CD8-positive, alpha-beta memory T cell (primary cell): ENCODE results near the gene RAB6B. TPM values are rescaled to one million over a fixed set of nuclear protein-coding genes. Genes with fewer than 3 reads are reported as not detected.

Source experiments
- CTCF ChIA-PET: fragments of 350-600 bp; sonication (Branson Sonifier 250); formaldehyde crosslinking; loops from one replicate; lab custom pipeline; 2021; ENCODE audit warnings: antibody characterized with exemption; lab: Charles Lee
- POLR2A ChIA-PET: fragments of 350-600 bp; sonication (Branson Sonifier 250); formaldehyde crosslinking; loops from one replicate; lab custom pipeline; 2021; ENCODE audit warnings: antibody characterized with exemption; lab: Charles Lee
- DNase-seq, 5 donors: peaks; one replicate each; pipeline versions ENCODE4 v3.0.0 to v3.0.0-alpha.2; 2020 to 2022; ENCODE audit warnings: mixed read lengths in 1 of 5
- H3K27ac ChIP-seq: one replicate; pipeline ENCODE4 v1.7.0; 2013; ENCODE audit warnings: low read depth, mild to moderate bottlenecking, low read length, moderate library complexity
- H3K27me3 ChIP-seq: 2 replicates; pipeline ENCODE4 v1.7.0; 2013; ENCODE audit warnings: low read length, mild to moderate bottlenecking; ENCODE audit not compliant: insufficient read depth, poor library complexity, severe bottlenecking
- H3K36me3 ChIP-seq: 2 replicates; pipeline ENCODE4 v1.7.0; 2013; ENCODE audit warnings: mild to moderate bottlenecking, low read length, moderate library complexity; ENCODE audit not compliant: insufficient read depth
- H3K4me1 ChIP-seq: 2 replicates; pipeline ENCODE4 v1.7.0; 2013; ENCODE audit warnings: mild to moderate bottlenecking, low read length, moderate library complexity; ENCODE audit not compliant: insufficient read depth
- H3K4me3 ChIP-seq: 2 replicates; pipeline ENCODE4 v1.7.0; 2013; ENCODE audit warnings: mild to moderate bottlenecking, low read length
- H3K9me3 ChIP-seq: 2 replicates; pipeline ENCODE4 v1.7.0; 2013; ENCODE audit warnings: mild to moderate bottlenecking, low read length
- H3K27ac Mint-ChIP-seq, 8 donors: one replicate each; pipeline ENCODE4 v1.8.0; 2020 to 2021; ENCODE audit warnings: mixed read lengths in 8 of 8, mild to moderate bottlenecking in 6 of 8, inconsistent platforms in 3 of 8, moderate library complexity in 3 of 8
- H3K27me3 Mint-ChIP-seq, 2 donors: one replicate each; pipeline ENCODE4 v1.8.0; 2020 to 2021; ENCODE audit warnings: mixed read lengths in 2 of 2, mild to moderate bottlenecking in 1 of 2, moderate library complexity in 1 of 2
- H3K36me3 Mint-ChIP-seq, 3 donors: one replicate each; pipeline ENCODE4 v1.8.0; 2020 to 2021; ENCODE audit warnings: mixed read lengths in 3 of 3, inconsistent platforms in 1 of 3, mild to moderate bottlenecking in 1 of 3
- H3K4me1 Mint-ChIP-seq, 3 donors: one replicate each; pipeline ENCODE4 v1.8.0; 2020 to 2021; ENCODE audit warnings: mixed read lengths in 3 of 3, inconsistent platforms in 1 of 3, mild to moderate bottlenecking in 1 of 3
- H3K4me3 Mint-ChIP-seq, 7 donors: one replicate each; pipeline ENCODE4 v1.8.0; 2020 to 2021; ENCODE audit warnings: mixed read lengths in 7 of 7, mild to moderate bottlenecking in 6 of 7, moderate library complexity in 4 of 7, inconsistent platforms in 2 of 7
- H3K9me3 Mint-ChIP-seq, 5 donors: one replicate each; pipeline ENCODE4 v1.8.0; 2020 to 2022; ENCODE audit warnings: mixed read lengths in 5 of 5, mild to moderate bottlenecking in 3 of 5, moderate library complexity in 2 of 5, inconsistent platforms in 1 of 5
- polyA plus RNA-seq: library from polyadenylated mRNA; unstranded; fragments of 300-500 nt; fragmentation: Illumina TruSeq; gene quantifications from one replicate; pipeline ENCODE4 v1.2.3, GENCODE V29; 2021
- total RNA-seq, 2 experiments: library from RNA; stranded (reverse); gene quantifications; one replicate each; pipeline ENCODE4 v1.2.3, GENCODE V29; 2021

RAB6B gene
- total and polyA plus RNA-seq, 3 experiments from 2014 or later, result 0.24 to 1.7 (median 0.73) TPM

DNA sequence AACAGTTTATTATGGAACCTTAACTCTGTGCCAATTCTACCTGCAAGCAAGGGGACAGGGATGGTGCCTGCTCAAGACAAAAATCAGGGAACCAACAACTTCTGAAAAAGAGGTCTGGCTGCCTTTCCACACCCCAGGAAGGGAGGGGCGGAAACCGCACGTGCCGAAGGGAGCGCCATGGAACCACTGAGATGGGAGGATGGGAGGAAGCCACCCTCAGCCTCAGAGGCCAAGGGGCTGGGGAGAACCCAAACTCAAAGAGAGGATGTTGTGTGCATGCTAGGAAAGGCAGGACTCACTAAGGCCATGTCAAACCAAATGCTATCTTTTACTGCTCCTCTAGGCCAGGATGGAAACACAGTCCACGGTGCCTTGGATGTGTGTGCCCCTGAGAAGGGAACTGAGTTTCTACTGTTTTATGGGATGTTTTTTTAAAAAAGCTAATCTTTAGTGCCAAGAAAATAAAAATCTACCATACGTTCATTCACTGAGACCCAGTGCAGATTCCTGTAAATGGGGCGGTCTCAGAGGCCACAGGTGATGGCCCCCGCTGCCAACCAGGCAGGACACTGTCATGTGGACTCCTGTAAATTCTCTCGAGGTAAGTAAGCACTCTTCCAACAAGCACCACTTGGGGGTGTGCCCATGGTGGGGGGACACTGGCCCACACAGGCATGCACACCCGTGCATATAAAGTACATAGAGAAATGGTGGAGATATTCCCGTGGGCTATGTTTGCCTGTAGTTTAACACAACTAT lies 69.5 kb downstream of the RAB6B start:
- ChIA-PET CTCF (no interaction called here), POLR2A (no interaction called here)
- peaks cover 14% of the 10 kb centered on the region for H3K36me3 ChIP-seq
- peaks cover 0 to 1% (median 0%) of the 10 kb centered on the region in 3 donors for H3K4me1 Mint-ChIP-seq
- H3K4me3 ChIP-seq, result no peak overlapping the region
- peak overlapping the region in 2 of 8 donors; percentile 56 to 71 for H3K27ac Mint-ChIP-seq
- no peaks in the 10 kb centered on the region for H3K9me3 Mint-ChIP-seq
- no peak overlapping the region for H3K4me3 Mint-ChIP-seq
- H3K9me3 ChIP-seq, result no peaks in the 10 kb centered on the region
- no peak overlapping the region for H3K27ac ChIP-seq
- H3K27me3 ChIP-seq, result no peaks in the 10 kb centered on the region
- peaks cover 6 to 56% (median 28%) of the 10 kb centered on the region in 3 donors for H3K36me3 Mint-ChIP-seq
- no peak for DNase-seq
- H3K27me3 Mint-ChIP-seq, result no peaks in the 10 kb centered on the region
- H3K4me1 ChIP-seq, result no peaks in the 10 kb centered on the region

DNA sequence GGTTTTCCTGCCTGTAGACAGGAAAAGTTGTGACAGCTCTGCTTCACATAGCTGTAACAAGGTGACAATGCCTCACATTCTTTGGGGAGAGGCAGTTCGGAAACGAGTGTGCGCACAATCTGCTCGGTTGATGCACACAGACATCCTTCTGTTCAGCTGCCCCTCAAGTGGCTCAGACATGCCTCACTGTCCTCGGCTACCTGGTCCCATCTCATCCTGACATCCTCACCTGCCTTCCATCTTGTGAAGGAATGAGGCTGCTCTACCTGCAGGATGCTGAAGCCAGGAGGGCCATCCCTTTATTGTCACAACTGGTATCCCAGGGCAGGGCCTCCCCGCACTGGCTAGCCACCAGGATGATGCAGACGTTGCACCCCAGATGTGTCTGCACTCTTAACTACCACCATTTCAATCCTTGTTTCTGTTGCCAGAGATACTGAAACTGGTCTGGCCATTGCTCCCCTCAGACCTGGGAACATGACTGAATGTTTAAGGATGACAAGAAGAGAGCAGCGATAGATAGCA lies 70.7 kb downstream of the RAB6B start:
- DNase-seq, result no peak
- no peak overlapping the region for H3K4me3 Mint-ChIP-seq
- no peaks in the 10 kb centered on the region for H3K9me3 Mint-ChIP-seq
- peak overlapping the region in 2 of 8 donors; percentile 68 to 69 for H3K27ac Mint-ChIP-seq
- H3K36me3 ChIP-seq, result peaks cover 23% of the 10 kb centered on the region
- peaks cover 0 to 3% (median 0%) of the 10 kb centered on the region in 3 donors for H3K4me1 Mint-ChIP-seq
- ChIA-PET POLR2A (no interaction called here), CTCF (no interaction called here)
- no peaks in the 10 kb centered on the region for H3K9me3 ChIP-seq
- no peaks in the 10 kb centered on the region for H3K27me3 Mint-ChIP-seq
- peaks cover 6 to 67% (median 33%) of the 10 kb centered on the region in 3 donors for H3K36me3 Mint-ChIP-seq
- no peaks in the 10 kb centered on the region for H3K4me1 ChIP-seq
- no peak overlapping the region for H3K27ac ChIP-seq
- H3K27me3 ChIP-seq, result no peaks in the 10 kb centered on the region
- H3K4me3 ChIP-seq, result no peak overlapping the region

DNA sequence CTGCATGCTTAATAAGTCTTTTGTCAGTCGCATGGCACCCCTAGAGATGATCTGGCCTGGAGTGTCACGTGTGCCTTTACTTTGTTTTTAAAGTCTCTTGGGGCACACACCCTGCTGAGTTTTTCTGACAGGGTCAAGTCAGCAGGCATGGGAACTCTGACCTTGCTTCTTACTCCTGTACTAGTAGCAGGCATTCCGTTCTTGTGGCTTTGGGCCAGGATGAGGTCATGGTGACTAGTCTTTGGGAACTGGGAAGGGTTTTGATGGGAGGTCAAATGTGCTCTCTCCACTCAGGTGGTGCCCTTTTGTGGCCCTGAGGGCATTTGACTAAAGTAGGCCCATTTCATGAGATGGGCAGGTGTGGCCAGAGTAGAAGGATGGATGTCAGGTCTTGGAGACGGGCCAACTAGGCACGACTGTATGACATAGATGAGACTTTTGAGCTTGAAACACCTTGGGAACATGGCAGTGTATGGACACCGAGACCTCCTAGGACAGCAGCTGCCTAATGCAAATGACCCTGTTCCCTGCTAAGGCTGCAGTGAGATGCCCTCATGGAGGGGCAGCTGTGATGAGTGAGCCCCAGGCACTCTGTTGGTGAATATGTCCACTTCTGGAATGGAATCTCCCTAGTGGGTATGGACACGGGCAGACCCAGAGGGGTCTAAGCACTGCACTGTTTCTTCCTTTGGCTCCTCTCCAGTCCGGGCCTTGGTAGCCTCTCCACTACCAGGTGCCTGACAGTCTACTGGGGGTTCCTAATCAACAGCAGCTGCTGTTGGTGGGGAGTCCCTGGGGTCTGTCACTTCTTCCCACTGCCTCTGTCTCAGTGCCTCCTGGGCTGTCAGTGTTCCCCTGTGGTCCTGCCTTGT lies 73.7 kb downstream of the RAB6B start:
- POLR2A ChIA-PET, result no interaction called here
- H3K27me3 Mint-ChIP-seq, result no peaks in the 10 kb centered on the region
- H3K4me3 Mint-ChIP-seq, result no peak overlapping the region
- H3K4me1 Mint-ChIP-seq, result peaks cover 0 to 6% (median 5%) of the 10 kb centered on the region in 3 donors
- H3K27ac Mint-ChIP-seq, result peak overlapping the region in 4 of 8 donors; percentile 17 to 76 (median 34)
- H3K4me1 ChIP-seq, result no peaks in the 10 kb centered on the region
- peaks cover 6 to 89% (median 41%) of the 10 kb centered on the region in 3 donors for H3K36me3 Mint-ChIP-seq
- H3K27me3 ChIP-seq, result no peaks in the 10 kb centered on the region
- H3K9me3 ChIP-seq, result no peaks in the 10 kb centered on the region
- H3K36me3 ChIP-seq, result peaks cover 37% of the 10 kb centered on the region
- no peak overlapping the region for H3K27ac ChIP-seq
- CTCF ChIA-PET, result no interaction called here
- no peak for DNase-seq
- no peak overlapping the region for H3K4me3 ChIP-seq
- H3K9me3 Mint-ChIP-seq, result no peaks in the 10 kb centered on the region

DNA sequence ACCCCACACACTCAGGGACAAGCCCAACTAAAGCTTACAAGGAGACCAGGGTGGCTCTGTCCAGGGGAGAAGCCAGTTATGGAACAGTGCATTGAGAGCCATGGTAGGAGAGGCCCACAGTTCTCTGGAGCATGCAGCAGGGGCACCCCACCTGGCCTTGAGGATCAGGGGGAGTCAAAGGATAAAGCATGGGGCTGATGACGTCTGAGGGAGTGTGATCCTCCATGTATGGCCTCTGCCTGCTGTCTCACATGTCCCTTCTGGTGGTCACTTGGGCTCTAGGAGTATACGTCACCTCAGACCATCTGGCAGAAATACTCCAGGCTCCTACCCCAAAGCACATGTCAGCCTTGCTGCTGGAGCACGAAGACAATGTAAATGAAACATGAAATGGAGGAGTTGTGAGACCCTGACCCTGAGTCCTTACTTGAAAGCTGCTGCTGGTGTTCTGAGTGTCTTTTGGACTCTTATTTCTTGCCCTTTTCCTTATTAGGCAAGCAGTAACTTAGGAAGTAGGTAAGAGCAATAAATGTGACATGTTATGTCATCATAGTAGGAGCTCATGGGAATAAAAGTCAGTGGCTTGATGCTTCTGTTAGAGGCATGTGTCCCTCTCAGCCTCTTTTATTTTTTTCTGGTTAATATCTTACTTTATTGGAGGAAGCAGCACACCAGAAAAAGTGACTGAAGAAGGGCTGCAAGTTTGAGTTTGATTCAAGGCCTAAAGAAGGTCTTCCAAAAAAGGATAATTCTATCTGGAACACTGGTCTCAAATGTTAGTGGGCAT lies 74.6 kb downstream of the RAB6B start:
- POLR2A ChIA-PET, result no interaction called here
- Histone ChIP-seq H3K9me3 (no peaks in the 10 kb centered on the region), H3K36me3 (peaks cover 39% of the 10 kb centered on the region), H3K4me3 (no peak overlapping the region), H3K4me1 (no peaks in the 10 kb centered on the region), H3K27ac (no peak overlapping the region), H3K27me3 (no peaks in the 10 kb centered on the region)
- H3K9me3 Mint-ChIP-seq, result no peaks in the 10 kb centered on the region
- no peak overlapping the region for H3K4me3 Mint-ChIP-seq
- H3K27ac Mint-ChIP-seq, result peak overlapping the region in 2 of 8 donors; percentile 1 to 83
- H3K4me1 Mint-ChIP-seq, result peaks cover 0 to 6% (median 5%) of the 10 kb centered on the region in 3 donors
- CTCF ChIA-PET, result interaction anchor here (1.8 kb wide), 1 partner anchor 7 kb away, joined by 3 read pairs; no protein-coding TSS in a partner anchor
- H3K36me3 Mint-ChIP-seq, result peaks cover 6 to 91% (median 38%) of the 10 kb centered on the region in 3 donors
- no peaks in the 10 kb centered on the region for H3K27me3 Mint-ChIP-seq
- DNase-seq, result no peak

DNA sequence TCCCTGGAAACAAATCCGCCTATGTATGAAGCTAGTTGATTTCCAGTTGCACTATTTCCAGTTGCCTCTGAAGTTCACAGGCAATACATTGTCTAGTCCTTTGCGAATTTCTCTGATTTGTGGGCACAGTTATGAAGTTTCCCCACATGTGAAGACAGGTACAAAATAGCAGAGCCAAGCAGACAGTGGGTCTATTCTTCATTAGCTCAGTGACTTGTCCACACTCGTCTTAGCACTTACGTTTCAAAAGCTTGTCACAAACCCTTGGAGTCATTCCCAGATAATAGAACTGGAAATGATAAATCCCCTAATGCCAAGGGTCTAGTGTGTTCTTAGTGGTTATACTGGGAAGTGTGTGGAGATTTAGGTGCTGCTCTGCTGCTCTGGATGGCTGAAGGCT lies 75.6 kb downstream of the RAB6B start:
- H3K36me3 Mint-ChIP-seq, result peaks cover 6 to 90% (median 35%) of the 10 kb centered on the region in 3 donors
- ChIA-PET POLR2A (interaction anchor here (0.7 kb wide), 1 partner anchor 327 kb away, joined by 3 read pairs; no protein-coding TSS in a partner anchor), CTCF (interaction anchor here (0.7 to 1.8 kb wide), 3 partner anchors 8 to 108 kb away, joined by 3 to 5 read pairs (median 3); no protein-coding TSS in a partner anchor)
- Histone ChIP-seq H3K36me3 (peaks cover 47% of the 10 kb centered on the region), H3K4me1 (no peaks in the 10 kb centered on the region), H3K27me3 (no peaks in the 10 kb centered on the region), H3K9me3 (no peaks in the 10 kb centered on the region), H3K4me3 (no peak overlapping the region), H3K27ac (no peak overlapping the region)
- no peak for DNase-seq
- no peak overlapping the region for H3K27ac Mint-ChIP-seq
- H3K9me3 Mint-ChIP-seq, result no peaks in the 10 kb centered on the region
- no peaks in the 10 kb centered on the region for H3K27me3 Mint-ChIP-seq
- H3K4me3 Mint-ChIP-seq, result no peak overlapping the region
- H3K4me1 Mint-ChIP-seq, result peaks cover 3 to 6% (median 6%) of the 10 kb centered on the region in 3 donors

DNA sequence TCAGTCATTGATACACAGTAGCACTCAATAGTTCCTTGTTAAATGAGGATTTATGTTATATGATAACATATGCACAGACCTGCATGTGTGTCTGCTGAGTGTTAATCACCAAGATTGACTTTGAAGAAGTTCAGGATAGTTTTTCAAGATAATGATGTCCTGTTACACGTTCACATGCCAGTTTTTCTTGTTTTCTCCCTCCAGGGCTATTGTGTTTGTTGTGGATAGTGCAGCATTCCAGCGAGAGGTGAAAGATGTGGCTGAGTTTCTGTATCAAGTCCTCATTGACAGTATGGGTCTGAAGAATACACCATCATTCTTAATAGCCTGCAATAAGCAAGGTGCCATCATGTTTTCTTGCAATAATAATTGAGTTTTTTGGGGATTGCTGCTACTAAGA lies 80.3 kb downstream of the RAB6B start:
- ChIA-PET CTCF (no interaction called here), POLR2A (no interaction called here)
- no peaks in the 10 kb centered on the region for H3K9me3 Mint-ChIP-seq
- H3K4me1 Mint-ChIP-seq, result peaks cover 10 to 25% (median 17%) of the 10 kb centered on the region in 3 donors
- peaks cover 0 to 82% (median 20%) of the 10 kb centered on the region in 3 donors for H3K36me3 Mint-ChIP-seq
- no peak overlapping the region for H3K4me3 Mint-ChIP-seq
- Histone ChIP-seq H3K4me1 (no peaks in the 10 kb centered on the region), H3K9me3 (no peaks in the 10 kb centered on the region), H3K27me3 (no peaks in the 10 kb centered on the region), H3K27ac (no peak overlapping the region), H3K4me3 (no peak overlapping the region), H3K36me3 (peaks cover 50% of the 10 kb centered on the region)
- no peaks in the 10 kb centered on the region for H3K27me3 Mint-ChIP-seq
- DNase-seq, result no peak
- peak overlapping the region in 1 of 8 donors; percentile 13 for H3K27ac Mint-ChIP-seq

DNA sequence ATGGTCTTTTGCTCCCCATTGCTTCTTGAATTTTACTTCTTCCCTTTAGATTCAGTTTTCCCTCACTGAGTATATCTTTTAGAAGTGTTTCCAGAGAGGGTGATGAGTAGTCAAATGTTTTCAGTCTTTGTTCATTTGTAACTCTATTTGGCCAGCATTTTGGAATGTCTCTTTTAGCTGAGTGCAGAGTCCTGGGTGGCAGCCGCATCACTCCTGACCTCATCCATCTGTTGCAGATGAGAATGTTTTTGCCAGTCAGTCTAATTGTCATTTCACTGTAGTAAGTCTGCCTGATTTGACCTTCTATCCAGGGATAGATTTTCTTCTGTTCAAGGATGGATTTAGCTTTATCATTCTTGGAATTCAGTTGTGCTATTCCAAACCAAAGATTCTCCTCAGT lies 82.8 kb downstream of the RAB6B start:
- Mint-ChIP-seq H3K4me1 (peaks cover 18 to 43% (median 30%) of the 10 kb centered on the region in 3 donors), H3K36me3 (peaks cover 0 to 82% (median 18%) of the 10 kb centered on the region in 3 donors), H3K4me3 (peak overlapping the region in 1 of 7 donors; percentile 46), H3K27me3 (no peaks in the 10 kb centered on the region), H3K27ac (peak overlapping the region in 4 of 8 donors; percentile 4 to 69 (median 17)), H3K9me3 (no peaks in the 10 kb centered on the region)
- peaks cover 43% of the 10 kb centered on the region for H3K36me3 ChIP-seq
- H3K9me3 ChIP-seq, result no peaks in the 10 kb centered on the region
- ChIA-PET POLR2A (interaction anchor here (0.6 kb wide), 1 partner anchor 1098 kb away, joined by 3 read pairs; no protein-coding TSS in a partner anchor), CTCF (no interaction called here)
- no peak overlapping the region for H3K4me3 ChIP-seq
- no peak for DNase-seq
- H3K27ac ChIP-seq, result no peak overlapping the region
- no peaks in the 10 kb centered on the region for H3K4me1 ChIP-seq
- no peaks in the 10 kb centered on the region for H3K27me3 ChIP-seq
